Activated CD4-positive, alpha-beta T cell treated with anti-CD3 and anti-CD28 coated beads for 4 hours (primary cell): Measurements from ENCODE around the gene CELF4.

ENCODE experiments used
- DNase-seq, 2 donors: peaks; one replicate each; pipeline ENCODE4 v3.0.0-alpha.2; 2020

The CELF4 gene

DNA sequence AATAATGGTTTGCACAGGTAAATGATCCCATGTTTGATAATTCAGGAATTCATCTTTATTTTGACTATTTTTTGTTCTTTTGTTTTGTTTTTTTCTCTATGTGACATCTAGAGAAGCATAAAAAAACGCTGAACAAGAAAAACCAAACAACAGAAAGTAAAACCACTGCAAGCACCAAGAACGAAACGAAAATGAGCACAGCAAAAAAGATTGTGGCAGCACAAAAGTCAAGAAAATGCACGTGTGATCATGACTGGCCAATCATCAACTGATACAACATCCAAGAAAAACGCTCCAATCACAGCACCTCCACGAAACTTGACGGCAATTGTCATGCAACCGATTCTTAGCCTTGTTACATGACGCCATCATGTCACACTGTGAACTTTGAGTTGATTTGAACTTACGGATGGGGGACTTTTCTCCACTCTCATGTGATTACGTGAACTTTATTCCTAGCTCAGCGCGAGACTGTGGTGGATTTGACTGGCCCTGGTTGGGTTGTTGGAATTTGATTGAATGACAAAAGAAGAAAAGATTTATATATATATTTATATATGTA lies 318.7 kb downstream of the CELF4 start:
- DNase-seq = no peak

DNA sequence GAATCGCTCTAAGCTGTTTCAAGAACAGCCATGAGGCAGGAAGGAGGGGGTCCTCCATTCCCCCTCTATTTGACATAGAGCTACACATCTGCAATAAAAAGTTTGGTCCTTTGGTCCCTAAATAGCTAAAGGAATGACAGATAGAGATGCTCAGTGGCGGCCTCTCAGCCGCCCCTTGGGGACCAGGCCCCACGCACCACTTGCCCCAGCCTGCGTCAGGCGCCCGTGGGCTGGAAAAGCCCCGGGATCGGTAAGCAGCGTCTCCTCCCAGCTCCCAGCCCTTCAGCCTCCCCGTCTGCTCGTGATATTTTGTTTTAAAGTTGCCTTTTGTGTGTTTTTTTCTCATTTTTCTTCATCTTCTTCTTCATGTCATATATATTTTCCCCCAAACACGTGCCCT lies 321.0 kb downstream of the CELF4 start:
- no peak for DNase-seq

DNA sequence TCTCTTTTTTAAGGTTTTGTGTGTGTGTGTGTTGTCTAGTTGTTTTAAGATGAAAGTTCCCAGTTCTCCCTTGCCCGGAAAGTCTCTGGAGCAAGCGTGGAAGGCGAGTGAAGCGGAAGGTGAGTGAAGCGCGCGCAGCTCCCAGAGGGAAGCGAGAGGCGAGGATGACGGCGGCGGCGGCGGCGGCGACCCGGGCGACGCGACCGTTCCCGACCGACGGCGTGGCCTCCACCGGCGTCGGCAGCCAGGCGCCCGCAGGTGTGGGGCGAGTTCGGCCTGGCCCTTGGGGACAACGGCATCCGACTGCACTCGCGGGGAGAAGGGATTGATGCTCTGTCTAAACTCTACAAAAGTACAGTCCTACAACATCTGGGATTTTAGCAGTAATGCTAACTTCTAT lies 321.9 kb downstream of the CELF4 start:
- DNase-seq = no peak

DNA sequence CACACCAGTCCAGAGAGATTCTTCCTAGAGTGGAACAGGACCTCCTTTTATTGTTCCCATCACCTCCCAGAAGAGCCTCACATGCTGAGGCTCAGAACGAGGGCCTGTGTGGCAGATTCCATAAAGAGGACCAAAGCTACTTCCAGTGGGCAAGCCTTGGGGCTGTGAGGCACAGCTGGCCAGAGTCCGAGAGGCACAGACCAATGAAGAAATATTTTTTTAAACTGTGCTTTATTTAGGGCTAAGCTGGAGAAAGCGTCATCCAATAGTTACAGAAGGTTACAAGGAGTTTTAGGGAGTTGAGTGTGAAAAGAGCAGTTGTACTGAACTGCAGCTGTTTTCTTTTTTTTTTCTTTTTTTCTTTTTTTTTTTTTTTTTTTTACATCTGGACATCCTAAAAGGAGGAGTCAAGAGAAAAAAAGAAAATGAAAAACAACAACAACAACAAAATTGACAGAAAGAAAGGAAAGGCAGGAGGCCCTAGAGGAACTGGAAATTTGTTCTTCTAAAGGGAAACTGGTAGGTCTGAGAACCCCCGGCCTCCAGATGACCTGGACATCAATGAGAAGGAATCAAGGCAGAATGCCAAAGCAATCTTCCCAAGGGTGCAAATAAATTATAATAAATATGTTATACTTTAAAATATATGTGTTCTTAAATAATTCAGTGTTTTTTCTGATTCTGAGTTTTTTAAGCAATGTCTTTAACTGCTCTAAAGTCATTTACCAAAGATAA lies 322.6 kb downstream of the CELF4 start:
- DNase-seq = no peak

DNA sequence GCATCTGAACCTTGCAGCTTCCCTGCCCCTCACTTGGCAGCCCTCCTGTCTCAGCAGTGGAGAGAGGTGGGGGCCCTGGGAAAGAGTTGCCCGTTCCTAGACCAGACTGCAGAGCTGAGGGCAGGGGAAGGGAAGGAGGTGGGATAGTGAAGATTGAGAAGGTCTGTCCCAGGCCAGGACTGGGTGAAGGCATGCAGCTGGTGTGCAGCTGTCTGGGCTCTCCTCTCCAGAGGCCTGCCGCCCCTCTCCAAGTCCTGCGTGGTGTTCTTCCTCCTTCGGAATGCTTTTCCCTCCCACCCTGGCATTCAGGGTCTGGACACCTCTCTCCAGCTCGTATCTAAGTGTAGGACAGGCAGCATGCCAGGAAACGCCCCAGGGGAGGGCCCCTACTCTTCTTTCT lies 323.5 kb downstream of the CELF4 start:
- no peak for DNase-seq

DNA sequence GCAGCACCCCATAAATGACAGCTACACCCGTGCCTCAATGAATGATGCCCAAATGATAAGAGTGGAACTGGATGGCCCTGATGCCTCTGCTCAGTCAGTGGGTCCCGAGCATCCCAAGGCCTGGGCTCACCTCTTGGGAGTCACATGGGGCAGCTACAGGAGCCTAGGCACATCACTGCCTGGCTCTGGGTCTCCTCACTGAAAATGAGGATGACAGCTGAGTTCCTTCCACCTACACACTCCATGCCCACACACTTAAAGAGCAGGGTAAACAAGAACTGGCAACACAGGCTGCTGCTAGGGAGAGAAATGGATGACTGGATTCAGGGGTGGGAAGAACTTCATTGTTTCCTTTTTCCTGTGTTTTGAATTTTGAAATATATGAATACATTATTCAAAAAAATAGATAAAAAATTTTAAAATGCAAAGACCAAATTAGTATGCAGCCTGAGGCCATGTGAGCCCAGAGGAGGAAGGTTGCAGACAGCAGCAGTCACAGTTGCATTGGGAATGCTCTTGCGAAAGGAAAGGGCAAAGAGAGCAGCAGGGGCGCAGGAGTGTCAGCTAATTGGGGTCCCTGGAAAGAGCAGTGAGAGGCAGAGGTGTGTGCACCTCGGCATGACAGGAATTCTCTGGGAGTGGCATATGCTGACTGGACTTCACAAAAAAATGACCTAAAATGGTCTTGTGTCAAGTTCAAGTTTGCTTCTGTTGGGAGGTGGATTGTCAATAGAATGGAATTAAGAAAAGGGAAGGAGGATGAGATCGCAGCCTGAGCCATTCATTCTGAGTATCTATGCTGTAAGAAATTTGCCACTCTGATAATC lies 327.1 kb downstream of the CELF4 start:
- no peak for DNase-seq

DNA sequence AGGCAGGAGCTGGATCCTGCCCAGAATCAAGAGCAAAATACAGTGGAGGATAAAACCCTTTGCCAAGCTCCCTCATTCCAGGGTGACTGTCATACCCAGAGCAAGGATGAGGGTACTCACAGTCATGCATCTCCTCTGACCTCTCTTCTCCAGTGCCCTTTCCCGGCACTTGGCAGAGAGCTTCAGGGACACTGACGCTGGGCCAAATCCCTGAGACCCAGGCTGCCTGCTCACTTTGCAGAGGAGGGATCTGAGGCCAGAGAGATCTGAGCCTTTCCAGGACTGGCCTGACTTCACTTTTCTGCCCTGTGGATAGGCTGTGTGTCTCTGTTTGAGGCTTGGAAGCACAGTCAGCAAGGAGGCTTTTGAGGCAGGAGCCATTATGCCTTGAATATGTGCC lies 330.0 kb downstream of the CELF4 start:
- DNase-seq = no peak

DNA sequence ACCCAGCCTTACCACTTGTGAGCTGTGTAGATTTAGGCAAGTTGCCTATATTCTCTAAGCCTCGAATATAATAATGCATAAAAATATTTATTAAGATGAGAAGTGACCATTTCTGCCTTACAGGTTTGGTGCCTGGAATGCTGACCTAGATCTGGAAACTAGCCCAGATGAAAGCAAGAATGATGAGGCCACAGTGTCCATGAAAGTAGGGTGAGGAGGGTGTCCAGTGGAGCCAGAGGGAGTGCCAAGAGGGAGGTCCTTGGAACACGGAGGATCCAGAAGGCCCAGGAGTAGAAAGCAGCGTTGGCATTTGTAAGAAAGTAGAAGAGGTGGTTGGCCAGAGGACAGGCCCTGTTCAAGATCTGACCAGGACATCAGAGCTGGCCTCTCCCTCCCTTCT lies 334.3 kb downstream of the CELF4 start:
- DNase-seq = no peak

DNA sequence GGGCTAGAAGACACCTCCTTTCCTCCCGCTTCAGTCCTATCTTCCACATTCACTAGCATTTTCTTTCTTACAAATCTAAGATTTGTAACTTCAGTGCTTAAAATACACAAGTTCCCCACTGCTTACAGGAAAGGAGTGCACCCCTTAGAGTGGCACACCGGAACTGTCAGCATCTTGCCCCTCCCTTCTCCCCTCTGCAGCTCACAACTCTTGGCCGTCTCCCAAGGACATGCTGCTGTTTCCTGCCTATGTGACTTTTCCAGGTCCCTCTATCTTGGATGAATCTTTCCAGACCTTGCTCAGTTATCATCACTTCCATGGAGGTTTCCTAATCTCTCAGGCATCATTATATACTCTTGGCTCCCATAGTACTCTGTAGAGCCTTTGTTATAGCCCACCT lies 334.8 kb downstream of the CELF4 start:
- no peak for DNase-seq

DNA sequence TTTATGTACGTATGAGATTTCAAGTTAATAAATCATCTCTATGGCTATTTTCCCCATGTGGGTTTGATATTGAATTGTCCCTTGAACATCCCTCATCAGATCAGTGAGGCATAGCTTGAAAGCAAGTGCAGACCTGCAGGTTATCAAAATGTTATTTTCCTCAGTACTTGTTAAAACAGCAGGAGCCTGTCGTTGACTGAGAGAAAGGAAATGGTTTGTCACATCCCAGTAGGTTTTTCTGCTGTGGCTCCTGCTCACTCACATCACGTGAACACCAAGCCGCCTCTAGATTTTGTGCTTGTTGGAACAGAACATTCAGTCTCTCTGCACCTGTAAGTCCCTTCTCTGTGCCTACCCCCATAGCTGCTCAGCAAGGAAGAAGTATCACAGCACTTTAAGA lies 340.3 kb downstream of the CELF4 start:
- no peak for DNase-seq

DNA sequence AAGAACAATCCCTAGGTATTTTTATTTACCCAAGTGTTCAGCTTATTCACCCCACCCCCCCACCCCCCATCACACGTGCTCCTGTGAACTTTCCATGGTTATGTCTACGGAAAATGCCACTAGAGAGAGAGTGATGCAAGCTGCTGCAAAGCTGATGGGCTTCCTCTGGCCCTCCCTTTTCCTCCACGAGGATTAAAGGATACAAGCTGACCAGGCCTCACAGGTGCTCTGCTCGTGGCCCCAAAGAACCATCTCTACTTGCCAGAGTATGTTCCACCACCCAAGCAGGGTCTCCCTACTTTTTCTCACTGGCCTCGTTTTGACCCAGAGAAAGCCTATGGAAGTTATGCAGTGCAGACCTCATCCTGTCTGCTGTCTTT lies 342.6 kb downstream of the CELF4 start:
- no peak for DNase-seq

DNA sequence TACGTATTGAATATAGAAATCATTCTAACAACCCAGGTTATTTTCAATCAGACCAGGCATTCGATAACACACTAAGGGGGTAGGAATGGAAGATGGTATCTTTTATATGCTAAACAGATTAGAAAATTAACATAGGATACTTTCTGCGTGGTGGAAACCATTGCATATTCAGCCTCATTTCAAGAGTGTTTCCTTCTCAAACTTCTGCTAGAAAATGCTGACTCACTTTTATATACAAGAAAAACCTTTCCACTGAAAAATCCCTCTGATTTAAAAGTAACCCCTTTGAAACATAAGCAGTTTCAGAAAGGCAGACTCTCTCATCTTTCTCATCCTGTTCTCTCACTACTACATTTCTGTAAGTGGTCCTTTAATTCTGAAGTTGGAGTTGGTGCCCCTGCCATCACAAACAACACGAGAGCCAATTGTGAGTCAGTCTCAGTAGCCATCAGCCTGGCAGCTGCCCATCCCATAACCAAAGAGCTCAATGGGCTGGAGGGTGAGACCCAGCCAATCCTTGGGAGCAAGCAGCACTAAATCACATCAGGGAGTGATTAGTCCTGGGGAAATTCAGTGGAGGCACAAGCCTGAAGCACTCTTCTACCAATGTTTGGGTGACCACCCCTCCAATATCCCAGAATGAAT lies 343.1 kb downstream of the CELF4 start:
- no peak for DNase-seq

DNA sequence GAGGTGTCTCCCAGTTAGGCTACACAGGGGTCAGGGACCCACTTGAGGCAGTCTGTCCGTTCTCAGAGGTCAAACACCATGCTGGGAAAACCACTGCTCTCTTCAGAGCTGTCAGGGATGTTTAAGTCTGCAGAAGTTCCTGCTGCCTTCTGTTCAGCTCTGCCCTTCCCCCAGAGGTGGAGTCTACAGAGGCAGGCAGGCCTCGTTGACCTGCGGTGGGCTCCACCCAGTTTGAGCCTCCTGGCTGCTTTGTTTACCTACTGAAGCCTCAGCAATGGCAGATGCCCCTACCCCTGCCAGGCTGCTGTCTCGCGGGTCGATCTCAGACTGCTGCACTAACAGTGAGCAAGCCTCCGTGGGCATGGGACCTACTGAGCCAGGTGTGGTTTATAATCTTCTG lies 346.3 kb downstream of the CELF4 start:
- DNase-seq = no peak

DNA sequence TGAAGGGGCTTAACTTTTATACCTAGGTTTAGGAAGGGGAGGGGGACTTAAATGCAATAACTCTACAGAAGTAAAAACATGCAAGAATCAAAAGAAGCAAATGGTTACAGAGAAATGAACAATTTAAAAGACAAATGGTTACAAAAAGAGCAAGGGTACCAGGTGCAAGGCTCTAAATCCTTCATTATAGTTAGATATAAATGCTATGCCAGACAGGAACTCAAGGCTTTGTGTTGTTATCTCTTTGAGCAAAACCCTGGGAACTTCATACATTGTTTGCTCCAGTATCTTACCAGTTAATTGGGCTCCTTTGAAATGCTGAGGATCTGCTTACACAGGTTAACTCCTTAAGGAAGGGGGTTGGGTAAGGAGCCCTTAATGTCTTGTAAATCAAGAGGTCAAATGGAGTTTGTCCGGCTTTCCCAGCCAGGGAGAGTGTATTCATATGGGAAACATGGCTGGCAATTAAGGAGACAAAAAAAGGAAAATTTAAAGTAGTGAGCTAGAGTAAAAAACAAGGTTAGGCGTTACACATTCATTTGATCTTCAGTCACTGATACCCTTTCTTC lies 347.5 kb downstream of the CELF4 start:
- DNase-seq = no peak

DNA sequence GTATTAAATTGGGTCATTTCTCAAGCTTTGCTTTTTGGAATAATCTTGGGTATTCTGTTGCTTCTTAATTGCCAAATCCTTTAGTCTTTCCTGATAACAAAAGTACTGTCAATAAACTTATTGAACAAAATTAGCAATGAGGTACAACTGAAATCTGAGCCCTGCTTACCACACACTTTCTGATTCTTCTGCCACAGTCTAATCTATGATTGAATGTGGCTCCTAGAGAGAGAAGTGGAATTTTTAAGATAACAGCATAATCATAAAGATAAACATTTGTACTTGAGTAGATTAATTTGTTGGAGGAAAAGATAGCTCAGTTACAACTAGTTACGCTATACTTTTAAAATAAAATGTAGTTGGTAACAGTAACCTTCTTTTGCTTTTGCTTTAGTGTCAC lies 354.8 kb downstream of the CELF4 start:
- no peak for DNase-seq

DNA sequence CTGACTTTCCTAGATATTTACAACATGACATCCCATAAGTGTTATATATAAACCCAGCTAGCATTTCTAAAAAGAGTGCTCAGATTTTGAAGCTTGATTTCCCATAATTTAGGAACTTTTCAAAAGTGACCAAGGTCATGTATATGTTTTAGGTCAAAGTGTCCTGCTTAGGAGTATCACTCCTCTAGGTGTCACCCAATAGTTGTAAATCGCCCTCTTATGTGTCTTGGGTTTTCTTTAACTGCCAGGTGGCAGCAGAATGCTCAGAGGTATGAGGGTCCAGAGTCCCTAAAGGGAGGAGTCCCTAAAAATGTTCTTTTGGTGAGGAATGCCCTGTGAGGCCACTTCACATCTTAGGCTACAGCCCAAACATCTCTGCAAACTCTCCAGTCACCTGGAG lies 358.3 kb downstream of the CELF4 start:
- no peak for DNase-seq

DNA sequence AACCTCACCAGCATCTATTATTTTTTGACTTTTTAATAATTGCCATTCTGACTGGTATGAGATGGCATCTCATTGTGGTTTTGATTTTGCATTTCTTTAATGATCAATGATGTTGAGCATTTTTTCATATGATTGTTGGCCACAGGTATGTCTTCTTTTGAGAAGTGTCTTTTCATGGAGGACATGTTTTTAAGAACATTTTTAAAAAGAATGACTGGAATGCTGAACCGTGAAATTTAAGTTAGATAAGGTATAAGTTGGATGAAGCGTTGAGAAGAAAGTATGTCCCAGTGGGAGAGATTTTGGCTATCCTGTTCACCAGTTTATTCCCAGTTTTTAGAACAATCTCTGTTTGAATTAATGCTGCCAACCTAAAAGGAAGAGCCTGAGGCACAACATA lies 365.9 kb downstream of the CELF4 start:
- no peak for DNase-seq
